K562 (cell line): ENCODE measurements around the gene PHTF1. TPM values are rescaled to one million over a fixed set of nuclear protein-coding genes. Genes with fewer than 3 reads are reported as not detected.

ENCODE experiments used
- ATAC-seq: fragments of 200-7000 bp; cut with Tn5 transposase; 3 replicates; pipeline ENCODE4 v1.9.1; 2020; ENCODE audit warnings: moderate library complexity
- BruUV-seq: library from RNA; stranded (reverse); fragments of 400-500 nt; replicated peaks from 2 replicates; lab custom pipeline; 2021; lab: Mats Ljungman, UMichigan
- CTCF ChIA-PET: fragments of 300-600 bp; formaldehyde crosslinking; extraction: SDS; loops from one replicate; lab custom pipeline; 2021; ENCODE audit warnings: low intra/inter-chr PET ratio; lab: Yijun Ruan, JAX
- POLR2A ChIA-PET: fragments of 300-600, 350-650 bp; sonication (Branson Sonifier 250); formaldehyde crosslinking; extraction: SDS; loops from one replicate; lab custom pipeline; 2021; ENCODE audit warnings: antibody characterized with exemption, inconsistent platforms; lab: Yijun Ruan, JAX
- DNase-seq, 4 experiments: peaks; one replicate each; pipeline versions ENCODE4 v3.0.0 to v3.0.0-alpha.2; 2011 to 2018; ENCODE audit warnings: low spot score in 3 of 4, mixed read lengths in 3 of 4; ENCODE audit errors: extremely low read depth in 1 of 4
- FAIRE-seq: peaks from 2 replicates; lab custom pipeline; 2011; peaks lifted over from hg19 to GRCh38; lab: Jason Lieb, UNC
- H2AFZ ChIP-seq: 2 replicates; pipeline ENCODE4 v1.6.0; 2011; ENCODE audit warnings: low read depth, low read length, control low read depth, inconsistent platforms
- H3K27ac ChIP-seq: fragments of 200-600 bp; 3 replicates; pipeline ENCODE4 v1.8.0; 2011; ENCODE audit warnings: low read depth, mild to moderate bottlenecking, control low read depth, inconsistent platforms, low read length, moderate library complexity, mixed read lengths; ENCODE audit errors: extremely low read depth
- H3K27me3 ChIP-seq, 2 experiments: fragments of 300-600 bp in 1 of 2; 2 replicates in 1 of 2; 3 replicates in 1 of 2; pipeline versions ENCODE4 v1.6.0 to v1.8.0; 2011; ENCODE audit warnings: inconsistent platforms in 2 of 2, low read length in 2 of 2, mild to moderate bottlenecking in 1 of 2, mixed read lengths in 1 of 2, moderate library complexity in 1 of 2; ENCODE audit not compliant: control insufficient read depth in 2 of 2, insufficient read depth in 2 of 2
- H3K36me3 ChIP-seq: fragments of 300-600 bp; 3 replicates; pipeline ENCODE4 v1.8.0; 2011; ENCODE audit warnings: mild to moderate bottlenecking, low read length, inconsistent platforms; ENCODE audit not compliant: control insufficient read depth, insufficient read depth
- H3K4me1 ChIP-seq, 2 experiments: fragments of 200-600 bp in 1 of 2; replicated peaks in 1 of 2; 2 replicates in 1 of 2; 3 replicates in 1 of 2; pipeline versions ENCODE4 v1.5.1 to v1.8.0; 2011; ENCODE audit warnings: inconsistent platforms in 2 of 2, low read length in 2 of 2, mild to moderate bottlenecking in 1 of 2, mixed read lengths in 1 of 2, moderate library complexity in 1 of 2; ENCODE audit not compliant: control insufficient read depth in 2 of 2, insufficient read depth in 2 of 2
- H3K4me2 ChIP-seq: 2 replicates; pipeline ENCODE4 v1.6.1; 2011; ENCODE audit warnings: low read length, control low read depth, inconsistent platforms, mixed read lengths; ENCODE audit not compliant: insufficient read depth
- H3K4me3 ChIP-seq: fragments of 200-600 bp; sonication (generic), shearing (Covaris generic); 2 replicates; pipeline ENCODE4 v1.5.1; 2016; ENCODE audit warnings: control low read depth, inconsistent platforms
- H3K79me2 ChIP-seq: fragments of 200-600 bp; 3 replicates; pipeline ENCODE4 v1.8.0; 2011; ENCODE audit warnings: low read length, inconsistent platforms; ENCODE audit not compliant: control insufficient read depth, insufficient read depth
- H3K9ac ChIP-seq, 2 experiments: 2 replicates each; pipeline versions ENCODE4 v1.6.0 to v1.6.1; 2011; ENCODE audit warnings: low read depth in 2 of 2, low read length in 2 of 2, control low read depth in 1 of 2, inconsistent platforms in 1 of 2, mild to moderate bottlenecking in 1 of 2, mixed read lengths in 1 of 2; ENCODE audit not compliant: insufficient read depth in 1 of 2
- H3K9me1 ChIP-seq: one replicate; pipeline ENCODE4 v1.6.0; 2011; ENCODE audit warnings: inconsistent platforms, mild to moderate bottlenecking, low read length, moderate library complexity; ENCODE audit not compliant: control insufficient read depth, insufficient read depth
- H3K9me3 ChIP-seq: replicated peaks from 2 replicates; pipeline ENCODE4 v1.5.1; 2011; ENCODE audit warnings: low read depth, low read length, inconsistent platforms; ENCODE audit not compliant: control insufficient read depth, insufficient read depth
- H4K20me1 ChIP-seq: replicated peaks from 2 replicates; pipeline ENCODE4 v1.6.1; 2011; ENCODE audit warnings: low read length, inconsistent platforms, mixed read lengths; ENCODE audit not compliant: control insufficient read depth, insufficient read depth
- BACH1 ChIP-seq: fragments of 200-800 bp; sonication (Bioruptor generic); IDR thresholded peaks from 2 replicates; pipeline ENCODE4 v1.6.1; 2016; ENCODE audit warnings: missing genetic modification characterization, missing compliant biosample characterization
- CBX5 ChIP-seq: IDR thresholded peaks from 2 replicates; pipeline ENCODE4 v1.6.1; 2014; ENCODE audit warnings: low read depth, borderline replicate concordance
- HMG20B ChIP-seq: fragments of 250-450 bp; sonication (Bioruptor Pico); IDR thresholded peaks from 2 replicates; pipeline ENCODE4 v1.5.0; 2021; ENCODE audit warnings: mild to moderate bottlenecking
- KDM1A ChIP-seq, 2 experiments: fragments of 450-650 bp; IDR thresholded peaks; 2 replicates each; pipeline ENCODE4 v1.6.1; 2016; ENCODE audit warnings: mild to moderate bottlenecking in 2 of 2
- KDM5B ChIP-seq: fragments of 200-600 bp; sonication (generic); IDR thresholded peaks from 2 replicates; pipeline ENCODE4 v1.6.1; 2012; ENCODE audit warnings: low read depth, mild to moderate bottlenecking, moderate library complexity, low read length, control low read depth, inconsistent platforms; ENCODE audit not compliant: insufficient replicate concordance
- MAFF ChIP-seq: IDR thresholded peaks from 2 replicates; pipeline ENCODE4 v1.6.1; 2012; ENCODE audit warnings: low read length, improper control_type of control experiment
- NFIX ChIP-seq: fragments of 250-450 bp; sonication (Bioruptor Pico); IDR thresholded peaks from 2 replicates; pipeline ENCODE4 v1.4.0; 2020; ENCODE audit warnings: low read depth, mild to moderate bottlenecking, moderate library complexity
- POLR3G ChIP-seq: IDR thresholded peaks from 2 replicates; pipeline ENCODE4 v1.6.1; 2011; ENCODE audit not compliant: insufficient read length, insufficient replicate concordance; ENCODE audit errors: extremely low read depth
- RBM17 ChIP-seq: fragments of 200-400 bp; formaldehyde crosslinking; IDR thresholded peaks from 2 replicates; pipeline ENCODE4 v1.6.1; 2017; ENCODE audit warnings: low read depth, mild to moderate bottlenecking, low read length, borderline replicate concordance
- RHOXF2B ChIP-seq: fragments of 250-450 bp; sonication (Bioruptor Pico); conservative IDR thresholded peaks from 2 replicates; pipeline ENCODE4 v1.5.1; 2021
- RNF2 ChIP-seq: sonication (generic); IDR thresholded peaks from 2 replicates; pipeline ENCODE4 v1.6.1; 2016
- SMARCA5 ChIP-seq: fragments of 450-650 bp; IDR thresholded peaks from 2 replicates; pipeline ENCODE4 v1.6.1; 2016
- SMARCB1 ChIP-seq: IDR thresholded peaks from 2 replicates; pipeline ENCODE4 v1.6.1; 2011; ENCODE audit warnings: improper control_type of control experiment, low read depth; ENCODE audit not compliant: insufficient read length
- SP1 ChIP-seq: sonication (generic); formaldehyde crosslinking; IDR thresholded peaks from 2 replicates; pipeline ENCODE4 v1.8.1; 2022; ENCODE audit warnings: mild to moderate bottlenecking, missing genetic modification reagents
- ZKSCAN3 ChIP-seq: fragments of 250-450 bp; sonication (Bioruptor Pico); IDR thresholded peaks from 2 replicates; pipeline ENCODE4 v1.4.0; 2020
- ZNF589 ChIP-seq: fragments of 200-800 bp; sonication (Bioruptor generic); IDR thresholded peaks from 2 replicates; pipeline ENCODE4 v1.6.1; 2016; ENCODE audit warnings: low read depth, missing genetic modification characterization, missing compliant biosample characterization
- WGBS: fragments of 100-300 bp; shearing (Covaris generic); methylation state at CpG from one replicate; pipeline ENCODE4 v1.1.6; 2016; ENCODE audit warnings: low coverage, mixed read lengths; ENCODE audit not compliant: insufficient coverage; ENCODE audit errors: missing lambda C conversion rate; 5-methylcytosine and 5-hydroxymethylcytosine counted together
- in situ Hi-C: fragments of 300-500 bp; cut with MboI; formaldehyde crosslinking; loops from 4 replicates; pipeline ENCODE4 v1.15.0; 2018; ENCODE audit warnings: inconsistent platforms, mixed read lengths
- intact Hi-C: fragments of 100-400 bp; cut with micrococcal nuclease; formaldehyde crosslinking; loops from 2 replicates; pipeline ENCODE4 v1.14.2; 2022
- polyA plus RNA-seq, 8 experiments: library from polyadenylated mRNA; depleted of rRNA in 4 of 8; stranded (reverse) in 5 of 8; unstranded in 3 of 8; fragments of >200 nt; fragmentation: Nextera tagmentation in 2 of 8; fragmentation: Illumina TruSeq in 1 of 8; extraction: Ambion mirVana in 2 of 8; extraction: Trizol in 1 of 8; gene quantifications; 2 replicates each; pipeline versions ENCODE4 v1.2.1 to v1.2.3, GENCODE V29; 2011 to 2014; ENCODE audit warnings: inconsistent platforms in 1 of 8, missing spikeins in 1 of 8
- total RNA-seq, 7 experiments: library from RNA; depleted of rRNA in 6 of 7; stranded (reverse); fragments of >200 nt in 6 of 7; fragmentation: Illumina TruSeq in 2 of 7; extraction: Trizol in 2 of 7; gene quantifications; 2 replicates each; pipeline versions ENCODE4 v1.2.1 to v1.2.3, GENCODE V29; 2011 to 2021; ENCODE audit warnings: low replicate concordance in 1 of 7
- TF ChIP-seq, protein P1 (sequence below): fragments of 450-650 bp; IDR thresholded peaks from 2 replicates; pipeline ENCODE4 v1.6.1; 2016; ENCODE audit warnings: low read depth, mild to moderate bottlenecking, moderate library complexity
- TF ChIP-seq, protein P2 (sequence below): fragments of 450-650 bp; IDR thresholded peaks from 2 replicates; pipeline ENCODE4 v1.6.1; 2018; ENCODE audit not compliant: partially characterized antibody

PHTF1 gene
- total and polyA plus RNA-seq, 9 of the 15 experiments (the other 6 are each of a cell fraction or from before 2014, with no cell fraction given) = 8.4 to 36.2 (median 23.0) TPM

DNA sequence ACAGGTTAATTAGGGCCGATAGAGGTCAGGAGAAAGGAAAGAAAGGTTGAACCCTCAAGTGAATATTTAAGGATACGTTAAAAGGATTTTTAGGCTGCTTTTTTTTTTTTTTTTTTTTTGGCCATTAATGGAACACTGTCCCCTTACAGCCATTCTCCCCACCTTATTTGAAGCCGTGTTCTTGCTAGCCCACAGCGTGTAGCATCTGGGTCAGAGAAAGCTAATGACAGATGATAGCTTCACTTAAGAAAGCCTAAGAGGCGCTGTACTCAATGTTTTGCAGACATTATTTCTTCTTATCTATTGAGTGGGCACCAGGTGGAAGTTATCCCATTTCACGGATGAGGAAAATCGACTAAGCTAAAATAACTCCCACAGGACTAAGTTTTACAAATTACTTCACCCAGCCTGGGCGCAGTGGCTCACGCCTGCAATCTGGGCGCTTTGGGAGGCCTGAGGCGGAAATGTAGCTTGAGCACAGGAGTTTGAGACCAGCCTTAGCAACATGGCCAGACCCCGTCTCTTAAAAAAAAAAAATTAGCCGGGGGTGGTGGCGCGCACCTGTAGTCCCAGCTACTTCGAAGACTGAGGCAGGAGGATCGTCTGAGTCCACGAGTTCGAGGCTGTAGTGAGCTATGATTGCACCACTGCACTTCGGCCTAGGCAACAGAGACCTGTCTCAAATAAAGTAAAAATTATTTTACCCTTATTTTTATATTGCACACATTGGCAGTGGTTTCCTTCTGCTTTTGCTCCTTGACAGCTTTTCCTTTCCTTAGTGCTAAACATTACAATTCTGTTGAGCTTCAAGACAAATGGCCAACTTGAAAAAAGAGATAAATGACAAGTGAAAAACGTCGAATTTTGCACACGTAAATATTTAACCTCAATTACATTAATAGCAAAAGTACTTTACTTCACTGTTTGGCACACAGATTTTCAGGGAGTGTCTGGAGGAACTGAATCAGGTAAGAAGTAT, 1.1 kb upstream of the PHTF1 start:
- H3K4me2 ChIP-seq = peak overlapping the region; percentile 97
- in situ Hi-C loops = no loop called here
- no peak for FAIRE-seq
- TF ChIP-seq RHOXF2B (CRISPR knock-in tag) (no peak), RNF2 (no peak), NFIX (CRISPR knock-in tag) (no peak), HMG20B (no peak), KDM1A (IDR thresholded peaks at IDR 0.05) (peak in 1 of 2 experiments; percentile 41; a peak in 1 of 4 replicates), ZNF589 (CRISPR knock-in tag) (no peak), SMARCA5 (0 out of 2 replicates have a peak, but pooled peaks have one; percentile 30), ZKSCAN3 (no peak), KDM5B (no peak), MAFF (no peak), SP1 (CRISPR knock-in tag) (no peak), BACH1 (tag) (no peak), RBM17 (no peak), SMARCB1 (no peak), POLR3G (no peak), CBX5 (no peak)
- TF ChIP-seq, protein P1, sequence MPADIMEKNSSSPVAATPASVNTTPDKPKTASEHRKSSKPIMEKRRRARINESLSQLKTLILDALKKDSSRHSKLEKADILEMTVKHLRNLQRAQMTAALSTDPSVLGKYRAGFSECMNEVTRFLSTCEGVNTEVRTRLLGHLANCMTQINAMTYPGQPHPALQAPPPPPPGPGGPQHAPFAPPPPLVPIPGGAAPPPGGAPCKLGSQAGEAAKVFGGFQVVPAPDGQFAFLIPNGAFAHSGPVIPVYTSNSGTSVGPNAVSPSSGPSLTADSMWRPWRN = no peak
- TF ChIP-seq, protein P2, sequence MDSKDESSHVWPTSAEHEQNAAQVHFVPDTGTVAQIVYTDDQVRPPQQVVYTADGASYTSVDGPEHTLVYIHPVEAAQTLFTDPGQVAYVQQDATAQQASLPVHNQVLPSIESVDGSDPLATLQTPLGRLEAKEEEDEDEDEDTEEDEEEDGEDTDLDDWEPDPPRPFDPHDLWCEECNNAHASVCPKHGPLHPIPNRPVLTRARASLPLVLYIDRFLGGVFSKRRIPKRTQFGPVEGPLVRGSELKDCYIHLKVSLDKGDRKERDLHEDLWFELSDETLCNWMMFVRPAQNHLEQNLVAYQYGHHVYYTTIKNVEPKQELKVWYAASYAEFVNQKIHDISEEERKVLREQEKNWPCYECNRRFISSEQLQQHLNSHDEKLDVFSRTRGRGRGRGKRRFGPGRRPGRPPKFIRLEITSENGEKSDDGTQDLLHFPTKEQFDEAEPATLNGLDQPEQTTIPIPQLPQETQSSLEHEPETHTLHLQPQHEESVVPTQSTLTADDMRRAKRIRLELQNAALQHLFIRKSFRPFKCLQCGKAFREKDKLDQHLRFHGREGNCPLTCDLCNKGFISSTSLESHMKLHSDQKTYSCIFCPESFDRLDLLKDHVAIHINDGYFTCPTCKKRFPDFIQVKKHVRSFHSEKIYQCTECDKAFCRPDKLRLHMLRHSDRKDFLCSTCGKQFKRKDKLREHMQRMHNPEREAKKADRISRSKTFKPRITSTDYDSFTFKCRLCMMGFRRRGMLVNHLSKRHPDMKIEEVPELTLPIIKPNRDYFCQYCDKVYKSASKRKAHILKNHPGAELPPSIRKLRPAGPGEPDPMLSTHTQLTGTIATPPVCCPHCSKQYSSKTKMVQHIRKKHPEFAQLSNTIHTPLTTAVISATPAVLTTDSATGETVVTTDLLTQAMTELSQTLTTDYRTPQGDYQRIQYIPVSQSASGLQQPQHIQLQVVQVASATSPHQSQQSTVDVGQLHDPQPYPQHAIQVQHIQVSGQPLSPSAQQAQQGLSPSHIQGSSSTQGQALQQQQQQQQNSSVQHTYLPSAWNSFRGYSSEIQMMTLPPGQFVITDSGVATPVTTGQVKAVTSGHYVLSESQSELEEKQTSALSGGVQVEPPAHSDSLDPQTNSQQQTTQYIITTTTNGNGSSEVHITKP = peak; percentile 4

More for the DNA sequence above, 1.1 kb upstream of the PHTF1 start:
- CTCF ChIA-PET = interaction anchor here (0.7 kb wide), 1 partner anchor 144 kb away, joined by 4 read pairs; the partner anchor contains the start of gene AP4B1
- no peaks in the 10 kb centered on the region for H4K20me1 ChIP-seq
- ATAC-seq (no peak), DNase-seq (peak in 1 of 4 experiments; percentile 22)
- BruUV-seq = no TSS peak
- H3K4me1 ChIP-seq = peaks cover 18 to 20% of the 10 kb centered on the region in 2 experiments
- H2AFZ ChIP-seq = peak overlapping the region; percentile 99
- intact Hi-C loops = no loop called here
- POLR2A ChIA-PET = interaction anchor here (0.6 to 4.0 kb wide), 17 partner anchors 8 to 871 kb away, joined by 3 to 27 read pairs (median 4); partner anchors contain the start of genes HIPK1 and RSBN1
- peak overlapping the region; percentile 87 to 93; a peak in 3 of 4 replicates for H3K9ac ChIP-seq
- peak overlapping the region; percentile 75; the same call in 1 of the 2 replicates for H3K4me3 ChIP-seq
- 71% methylated on average over 23 of the region's 23 CpGs for WGBS
- no peaks in the 10 kb centered on the region for H3K9me1 ChIP-seq
- H3K27me3 ChIP-seq = no peaks in the 10 kb centered on the region
- peak overlapping the region; percentile 96 for H3K27ac ChIP-seq
- no peaks in the 10 kb centered on the region for H3K9me3 ChIP-seq
- peaks cover 29% of the 10 kb centered on the region for H3K79me2 ChIP-seq
- peaks cover 29% of the 10 kb centered on the region; the same call in 1 of the 3 replicates for H3K36me3 ChIP-seq
